HG02642 (cell line): ENCODE measurements around the gene KERA.

Experiments used
- ATAC-seq: cut with Tn5 transposase; IDR thresholded peaks from one replicate; pipeline ENCODE4 v1.9.1; 2021; ENCODE audit warnings: mild to moderate bottlenecking; ENCODE audit not compliant: unreplicated experiment, poor library complexity

The KERA gene

DNA sequence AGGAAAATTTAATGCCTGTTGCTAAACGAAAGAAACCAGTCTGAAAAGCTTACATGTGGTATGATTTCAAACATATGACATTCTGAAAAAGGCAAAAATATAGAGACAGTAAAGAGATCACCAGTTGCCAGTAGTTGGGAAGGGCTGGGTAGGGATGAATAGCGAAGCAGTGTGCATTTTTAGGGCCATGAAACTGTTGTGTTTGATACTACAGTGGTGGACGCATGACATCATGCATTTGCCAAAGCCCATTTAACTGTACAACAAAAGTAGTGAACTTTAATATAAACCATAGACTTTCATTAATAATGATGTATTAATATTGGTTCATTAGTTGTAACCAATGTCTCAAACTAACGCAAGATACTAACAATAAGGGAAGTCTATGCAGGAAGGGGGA lies 38.4 kb downstream of the KERA start:
- ATAC-seq: no peak

GRCh38 chr12:91017511-91018263 lies 40.1 kb downstream of the KERA start:
- no peak for ATAC-seq

GRCh38 chr12:91017043-91017442 lies 40.8 kb downstream of the KERA start:
- no peak for ATAC-seq

DNA sequence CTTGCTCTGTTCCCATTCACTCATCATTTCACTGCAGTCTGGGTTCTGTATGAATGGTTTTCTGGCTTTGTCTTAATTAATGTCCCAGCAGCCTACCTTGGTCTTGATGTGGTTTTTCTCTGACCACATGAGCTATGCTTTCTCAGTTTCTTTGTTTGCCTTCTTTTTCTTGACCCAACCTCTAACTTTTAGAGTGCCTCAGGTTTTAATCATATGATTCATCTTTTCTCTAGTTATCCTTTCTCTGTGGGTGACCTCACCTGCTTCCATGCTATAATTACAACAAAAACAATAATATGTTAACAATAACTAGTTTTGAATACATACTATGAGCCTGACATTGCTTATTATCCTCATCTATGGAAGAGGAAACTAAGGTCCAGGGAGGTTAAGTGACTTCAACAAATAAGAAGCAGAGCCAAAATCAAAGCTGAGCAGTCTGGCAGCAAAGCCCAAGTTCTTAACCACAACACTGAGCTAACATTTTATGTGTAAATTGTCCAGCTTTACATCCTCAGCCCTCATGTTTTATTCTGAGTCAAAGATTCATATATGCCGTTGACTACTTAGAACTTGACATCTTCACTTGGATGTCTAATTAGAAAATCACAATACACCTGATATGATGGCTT lies 48.4 kb downstream of the KERA start:
- ATAC-seq: peak; percentile 84

GRCh38 chr12:91007531-91008290 lies 50.1 kb downstream of the KERA start:
- ATAC-seq: peak; percentile 76

- ATAC-seq: no peak
Measured at GRCh38 chr12:91004872-91005271, 53.0 kb downstream of the KERA start, which contains the start of gene EPYC. TSS of gene EPYC (minus strand) at chr12:91004972. CDS start at chr12:91002565, 2,407 bp downstream.

GRCh38 chr12:91003737-91004136 lies 54.1 kb downstream of the KERA start:
- ATAC-seq: no peak

DNA sequence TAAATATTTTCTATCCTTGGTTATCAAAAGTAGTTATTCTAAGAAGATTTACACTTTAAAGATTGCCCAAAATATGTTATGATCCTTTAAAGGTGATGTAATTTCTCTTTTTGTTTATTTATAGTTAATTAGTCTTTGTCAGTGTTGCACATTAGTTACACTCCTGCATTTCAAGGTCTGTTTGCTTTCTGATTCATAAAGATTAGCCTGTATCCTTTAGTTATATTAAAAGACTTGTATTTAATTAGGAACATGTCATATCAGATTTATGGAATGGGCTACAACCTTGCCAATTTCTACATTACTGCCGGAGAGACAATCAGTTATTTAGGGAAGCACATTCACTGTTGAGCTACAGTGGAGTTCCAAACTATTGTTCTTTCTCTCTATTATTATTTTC lies 56.5 kb downstream of the KERA start:
- no peak for ATAC-seq
